Activated CD8-positive, alpha-beta memory T cell treated with anti-CD3 and anti-CD28 coated beads, Interleukin-2, amount 50 U/mL, for 4 hours (primary cell): ENCODE data around the gene SPRR2A.
"Not testable (repeated sequence)": the region's sequence is repeated elsewhere in the genome, so short reads cannot be mapped to it uniquely, and the experiment has no call there.

Experiments used
- DNase-seq: peaks from one replicate; pipeline ENCODE4 v3.0.0-alpha.2; 2020

Gene SPRR2A

GRCh38 chr1:153057375-153057774, at the start of gene SPRR2A:
Gene SPRR2A (minus strand): TSS chr1:153057512. CDS start chr1:153056735, 777 bp downstream.
- DNase-seq: no peak

DNA sequence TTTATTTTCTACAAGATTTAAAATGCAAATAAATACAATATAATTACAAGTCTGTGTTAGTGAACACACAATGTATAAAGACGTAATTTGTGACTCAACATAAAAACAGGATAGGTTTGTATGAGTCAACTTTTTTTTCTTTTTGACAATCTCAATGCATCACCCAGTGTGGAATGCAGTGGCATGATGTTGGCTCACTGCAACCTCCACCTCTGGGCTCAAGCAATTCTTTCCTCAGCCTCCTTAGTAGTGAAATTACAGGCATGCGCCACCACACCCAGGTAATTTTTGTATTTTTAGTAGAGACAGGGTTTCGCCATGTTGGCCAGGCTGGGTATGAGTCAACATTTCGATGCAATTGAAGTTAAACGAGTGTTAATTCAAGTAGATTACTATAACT, 42.9 kb upstream of the SPRR2A start:
- DNase-seq: no peak

DNA sequence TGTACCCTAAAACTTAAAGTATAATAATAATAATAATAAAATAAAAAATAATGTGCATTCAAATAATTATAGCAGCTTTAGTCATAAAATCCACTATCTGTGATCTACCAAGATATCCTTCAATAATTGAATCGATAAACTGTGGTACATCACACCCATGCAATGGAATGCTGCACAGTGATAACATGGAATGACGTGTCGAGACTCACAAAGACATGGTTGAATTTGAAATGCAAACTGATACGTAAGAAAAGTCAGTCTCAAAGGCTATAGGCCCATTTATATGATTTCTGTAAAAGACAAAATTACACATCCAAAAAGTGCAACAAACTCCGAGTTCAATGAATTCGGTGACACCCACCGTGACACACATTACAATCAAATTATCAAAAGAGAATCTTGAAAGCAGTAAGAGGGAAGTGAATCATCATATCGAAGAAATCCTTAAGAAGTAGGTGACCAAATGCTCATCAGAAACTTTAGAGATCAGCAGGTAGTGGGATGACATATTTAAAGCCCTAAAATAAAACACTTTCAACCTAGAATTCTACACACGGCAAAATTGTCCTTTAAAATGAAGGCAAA, 42.2 kb upstream of the SPRR2A start:
- no peak for DNase-seq

- DNase-seq: no peak
Observed at GRCh38 chr1:153095764-153096163, 38.5 kb upstream of the SPRR2A start.

DNA sequence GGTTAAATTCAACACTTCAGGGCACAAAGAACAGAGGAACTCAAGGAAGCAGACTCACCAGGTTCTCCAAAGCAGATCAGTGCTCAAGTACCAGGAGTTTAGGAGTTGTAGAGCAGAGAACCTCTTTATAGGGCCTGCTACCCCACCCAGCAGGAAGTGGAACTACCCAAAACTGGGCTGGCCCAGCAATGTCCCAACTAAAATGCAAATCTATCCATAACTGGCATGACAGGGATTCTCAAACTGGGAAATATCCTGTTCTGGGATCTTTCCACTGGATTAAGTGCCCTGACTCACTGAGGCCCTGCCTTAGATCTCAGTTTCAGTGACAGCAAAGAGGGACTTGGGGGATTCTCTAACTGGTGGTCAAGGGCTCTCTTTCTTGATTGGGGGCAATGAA, 37.1 kb upstream of the SPRR2A start, which contains the start of gene SPRR2E:
TSS of gene SPRR2E (minus strand) at position 101 of the 400 bp plus-strand sequence. CDS start 775 bp downstream, outside the sequence.
- DNase-seq: no peak

- no peak for DNase-seq
Observed at GRCh38 chr1:153087652-153088051, 30.3 kb upstream of the SPRR2A start.

- no peak for DNase-seq
Observed at GRCh38 chr1:153081736-153082135, 24.4 kb upstream of the SPRR2A start.

- DNase-seq: no peak
Observed at GRCh38 chr1:153072806-153073726, 15.8 kb upstream of the SPRR2A start.

- no peak for DNase-seq
Observed at GRCh38 chr1:153071511-153071910, 14.2 kb upstream of the SPRR2A start, which contains the start of gene SPRR2B. Gene SPRR2B (minus strand): TSS chr1:153071611. CDS start chr1:153070839, 772 bp downstream.

DNA sequence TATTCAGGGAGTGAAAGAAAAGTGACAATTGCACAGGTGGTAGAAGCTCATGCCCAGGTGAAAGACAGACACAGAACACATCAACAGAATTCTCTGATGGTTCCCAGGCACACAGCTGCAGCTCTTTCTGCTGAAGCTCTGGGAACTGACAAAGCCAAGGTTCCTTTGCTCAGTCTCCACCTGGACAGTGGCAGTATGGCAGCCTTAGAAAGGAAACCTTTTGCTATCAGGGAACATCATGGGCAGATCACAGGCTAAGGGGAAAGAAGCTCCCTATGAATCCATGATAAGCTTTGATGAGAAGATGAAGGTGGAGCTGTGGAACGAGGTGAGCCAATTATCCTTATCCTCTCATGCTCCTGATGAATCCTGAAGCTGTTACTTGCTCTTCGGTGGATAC, 12.9 kb upstream of the SPRR2A start:
- DNase-seq: no peak

DNA sequence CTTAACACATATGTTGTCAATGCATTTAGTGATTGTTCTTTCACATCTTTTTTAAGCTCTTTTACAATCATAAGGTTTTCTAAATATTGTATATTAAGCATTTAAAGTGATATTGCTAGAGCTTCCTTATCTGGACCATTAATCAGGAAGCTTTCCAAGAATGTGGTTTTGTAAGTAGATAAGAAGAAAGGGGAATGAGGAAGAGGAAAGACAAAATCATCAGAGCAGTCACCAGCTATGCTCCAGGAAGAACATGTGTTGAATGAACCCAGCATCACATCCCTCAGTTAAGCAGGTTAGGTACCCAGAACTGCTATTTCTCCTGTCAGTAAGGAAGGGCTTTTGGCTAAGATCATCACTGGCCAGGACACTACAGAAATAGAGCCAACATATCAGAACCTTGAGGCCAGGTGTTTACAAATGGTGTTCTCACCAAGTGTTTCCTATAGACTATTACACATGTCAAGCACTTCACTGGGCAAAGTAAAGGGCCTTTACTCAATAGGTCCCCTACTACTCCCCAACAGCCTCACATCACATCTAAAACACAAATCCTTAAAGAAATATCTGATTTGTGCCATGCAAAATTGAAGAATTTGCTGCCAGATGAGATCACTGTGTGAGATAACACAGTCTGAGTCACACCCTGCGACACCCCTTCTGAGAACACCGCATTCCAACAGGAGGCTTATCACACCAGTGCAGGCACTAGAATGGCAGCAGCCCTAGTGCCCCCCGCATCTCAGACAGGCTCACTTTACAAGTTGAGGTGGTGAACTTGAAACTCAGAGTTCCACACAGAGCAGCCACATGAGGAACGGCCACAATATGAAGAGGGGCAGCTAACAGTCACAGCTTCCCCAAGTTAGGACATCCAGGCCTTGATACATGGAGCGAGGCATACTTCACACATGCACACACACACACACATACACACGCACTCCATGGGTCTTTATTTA, 1.8 kb upstream of the SPRR2A start:
- DNase-seq: no peak

GRCh38 chr1:153058154-153058553, 842 bp upstream of the SPRR2A start:
- no peak for DNase-seq

GRCh38 chr1:153056111-153056510, 1.2 kb downstream of the SPRR2A start:
- DNase-seq: not testable (repeated sequence)

DNA sequence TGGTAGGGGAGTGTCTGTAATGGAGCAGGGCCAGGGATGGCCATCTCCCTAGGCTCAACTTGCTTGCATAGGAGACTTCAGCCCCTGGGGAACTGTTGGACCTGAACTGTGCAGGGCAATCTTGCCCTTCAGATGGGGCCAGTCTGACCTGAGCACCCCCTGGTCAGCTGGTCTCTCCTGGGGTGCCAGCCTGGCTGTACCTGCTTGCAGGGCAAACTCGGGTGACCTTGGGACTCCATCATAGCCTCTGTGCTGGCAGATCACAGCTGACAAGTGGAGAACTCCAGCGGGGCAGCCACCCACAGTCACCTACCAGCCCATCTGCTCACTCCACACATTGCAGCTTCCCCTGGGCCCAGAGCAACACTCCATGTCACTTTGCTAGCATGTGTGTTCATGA, 8.1 kb downstream of the SPRR2A start:
- DNase-seq: no peak

DNA sequence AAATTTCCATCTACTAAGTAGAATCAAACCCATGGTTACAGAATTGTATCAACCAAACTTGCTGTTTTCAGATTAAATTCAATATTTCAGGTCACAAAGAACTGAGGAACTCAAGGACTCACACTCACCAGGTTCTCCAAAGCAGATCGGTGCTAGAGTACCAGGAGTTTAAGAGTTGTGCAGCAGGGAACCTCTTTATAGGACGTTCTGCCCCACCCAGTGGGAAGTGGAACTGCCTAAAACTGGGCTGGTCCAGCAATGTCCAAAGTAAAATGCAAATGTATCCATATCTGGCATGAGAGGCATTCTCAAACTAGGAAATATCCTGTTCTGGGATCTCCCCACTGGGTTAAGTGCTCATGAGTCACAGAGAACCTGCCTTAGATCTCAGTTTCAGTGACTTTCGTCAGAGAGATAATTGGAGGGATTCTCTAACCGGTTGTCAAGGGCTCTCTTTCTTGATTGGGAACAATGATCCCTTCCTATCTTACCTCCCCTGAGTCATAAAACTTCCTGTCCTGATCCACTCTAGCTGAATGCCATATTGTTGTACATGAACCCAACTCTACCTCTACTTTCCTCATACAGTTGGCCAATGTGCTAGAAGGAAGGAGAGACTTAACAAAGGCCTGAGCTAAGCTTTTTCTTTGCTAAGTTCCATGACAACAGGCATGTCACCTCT, 16.2 kb downstream of the SPRR2A start, which contains the start of gene SPRR2D:
TSS of gene SPRR2D (minus strand) at position 171 of the 682 bp plus-strand sequence. CDS start 774 bp downstream, outside the sequence.
- DNase-seq: no peak

DNA sequence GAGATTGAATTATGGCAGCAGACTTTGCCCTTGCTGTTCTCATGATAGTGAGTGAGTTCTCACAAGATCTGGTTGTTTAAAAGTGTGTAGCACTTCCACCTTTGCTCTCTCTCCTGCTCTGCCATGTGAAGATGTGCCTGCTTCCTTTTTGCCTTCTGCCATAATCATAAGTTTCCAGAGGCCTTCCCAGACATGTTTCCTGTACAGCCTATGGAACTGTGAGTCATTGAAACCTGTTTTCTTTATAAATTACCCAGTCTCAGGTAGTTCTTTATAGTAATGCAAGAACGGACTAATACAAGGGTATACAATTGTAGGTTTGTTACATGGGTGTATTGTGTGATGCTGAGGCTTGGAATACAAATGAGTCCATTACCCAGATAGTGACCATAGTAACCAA, 22.1 kb downstream of the SPRR2A start:
- no peak for DNase-seq

GRCh38 chr1:153032677-153033308, 24.5 kb downstream of the SPRR2A start:
- DNase-seq: no peak

DNA sequence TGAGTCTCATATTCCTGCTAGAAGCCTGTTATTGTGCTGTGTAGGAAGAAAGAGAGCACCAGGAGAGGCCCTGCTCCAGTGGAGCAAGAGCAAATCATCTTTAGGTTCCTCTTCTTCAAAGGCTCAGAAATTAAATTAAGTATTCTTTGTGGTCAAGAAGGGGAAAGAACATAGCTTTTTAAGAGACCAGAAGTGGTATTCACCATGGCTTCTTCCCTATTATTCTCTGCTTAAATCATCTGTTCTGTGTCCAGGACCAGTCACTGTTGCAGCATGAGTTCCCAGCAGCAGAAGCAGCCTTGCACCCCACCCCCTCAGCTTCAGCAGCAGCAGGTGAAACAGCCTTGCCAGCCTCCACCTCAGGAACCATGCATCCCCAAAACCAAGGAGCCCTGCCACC, 25.2 kb downstream of the SPRR2A start:
- no peak for DNase-seq

DNA sequence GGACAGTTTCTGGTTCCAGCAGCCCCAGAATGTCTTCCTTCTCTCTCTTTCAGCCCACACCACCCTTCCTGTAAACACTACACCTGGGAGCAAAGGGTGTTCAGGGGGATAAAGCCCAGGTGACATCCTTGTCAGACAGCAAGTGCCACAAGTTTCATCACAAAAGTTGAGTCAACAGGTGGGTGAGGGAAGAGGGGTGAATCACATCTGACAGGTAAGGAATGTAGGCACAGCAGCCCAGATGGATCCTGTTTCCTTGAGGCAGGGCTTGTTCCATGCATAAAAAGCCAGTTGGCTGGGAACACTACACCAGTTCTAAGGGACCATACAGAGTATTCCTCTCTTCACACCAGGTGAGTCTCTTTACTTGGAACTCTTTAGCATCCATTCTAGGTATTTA, 26.4 kb downstream of the SPRR2A start, which contains the start of gene SPRR1B:
TSS of gene SPRR1B (plus strand) at position 309 of the 400 bp plus-strand sequence. CDS start 1,143 bp downstream, outside the sequence.
- DNase-seq: no peak

DNA sequence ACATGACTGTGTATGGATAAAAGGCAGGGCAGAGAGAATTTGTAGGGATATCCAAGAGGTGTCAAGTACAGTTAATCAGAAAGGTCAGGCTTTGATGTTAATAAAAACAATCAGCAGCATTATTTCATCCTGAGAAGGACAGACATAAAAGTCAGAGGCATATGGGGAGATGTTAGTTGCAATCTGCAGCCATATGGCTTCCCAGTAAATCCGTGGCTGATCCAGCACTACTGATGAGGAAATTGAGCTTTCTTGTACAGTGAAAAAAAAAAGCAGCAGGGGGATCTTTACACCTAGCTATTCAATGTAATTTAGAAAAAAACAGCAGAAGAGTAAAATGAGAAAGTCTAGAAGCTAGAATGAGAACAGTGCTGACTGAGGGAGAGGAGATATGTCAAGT, 28.5 kb downstream of the SPRR2A start:
- DNase-seq: no peak

DNA sequence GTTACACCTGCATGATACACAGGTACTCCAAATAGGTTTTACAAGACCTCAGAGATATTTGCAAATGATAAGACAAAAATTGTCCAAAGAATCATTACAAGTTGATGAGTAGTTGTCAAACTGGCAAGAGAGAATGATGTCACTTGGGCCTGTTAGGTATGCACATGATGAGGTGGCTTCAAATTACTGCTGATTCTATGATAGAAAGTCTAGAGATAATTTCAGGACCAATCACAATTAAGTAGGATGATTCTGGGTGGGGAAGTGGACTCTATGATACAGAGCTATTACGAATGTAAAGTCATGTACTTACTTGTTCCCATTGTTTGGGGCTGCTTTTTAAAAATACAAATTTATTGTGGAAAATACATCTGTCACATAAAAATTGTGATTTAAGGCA, 31.5 kb downstream of the SPRR2A start:
- no peak for DNase-seq
